WTC11 (cell line): ENCODE results near the gene ZFPM1. TPM values are rescaled to one million over a fixed set of nuclear protein-coding genes. Genes with fewer than 3 reads are reported as not detected.
A peak's percentile ranks its signal among the peaks of the same experiment; 100 is the strongest.

Experiments used
- ETV6 ChIP-seq: sonication (generic); formaldehyde crosslinking; IDR thresholded peaks from 2 replicates; pipeline ENCODE4 v1.8.1; 2022; ENCODE audit warnings: mild to moderate bottlenecking, missing genetic modification reagents
- FOXK1 ChIP-seq: sonication (generic); formaldehyde crosslinking; IDR thresholded peaks from 2 replicates; pipeline ENCODE4 v1.8.0; 2022; ENCODE audit warnings: mild to moderate bottlenecking, moderate library complexity, missing genetic modification reagents
- FOXP1 ChIP-seq: sonication (generic); formaldehyde crosslinking; IDR thresholded peaks from 2 replicates; pipeline ENCODE4 v1.8.0; 2022; ENCODE audit warnings: missing genetic modification reagents, mild to moderate bottlenecking, moderate library complexity, borderline replicate concordance
- IRF2 ChIP-seq: sonication (generic); formaldehyde crosslinking; IDR thresholded peaks from 2 replicates; pipeline ENCODE4 v1.8.0; 2022; ENCODE audit warnings: low read depth, missing genetic modification reagents, borderline replicate concordance
- NFYB ChIP-seq: sonication (generic); formaldehyde crosslinking; conservative IDR thresholded peaks from 2 replicates; pipeline ENCODE4 v1.8.0; 2022; ENCODE audit warnings: low read depth, missing genetic modification reagents
- NR1H2 ChIP-seq: sonication (generic); formaldehyde crosslinking; IDR thresholded peaks from 2 replicates; pipeline ENCODE4 v1.9.0; 2021; ENCODE audit warnings: mild to moderate bottlenecking, moderate library complexity, missing genetic modification reagents
- NR3C1 ChIP-seq: sonication (generic); formaldehyde crosslinking; conservative IDR thresholded peaks from 2 replicates; pipeline ENCODE4 v1.8.1; 2023; ENCODE audit warnings: low read depth, mild to moderate bottlenecking, missing genetic modification reagents
- OVOL2 ChIP-seq: fragments of 250-450 bp; sonication (Bioruptor Pico); IDR thresholded peaks from 2 replicates; pipeline ENCODE4 v1.9.0; 2021; ENCODE audit warnings: mild to moderate bottlenecking, borderline replicate concordance
- SMAD3 ChIP-seq: sonication (generic); formaldehyde crosslinking; IDR thresholded peaks from 2 replicates; pipeline ENCODE4 v1.8.0; 2022; ENCODE audit warnings: missing genetic modification reagents, mild to moderate bottlenecking, borderline replicate concordance
- SMAD4 ChIP-seq: sonication (generic); formaldehyde crosslinking; IDR thresholded peaks from 2 replicates; pipeline ENCODE4 v1.8.0; 2022; ENCODE audit warnings: mild to moderate bottlenecking, missing genetic modification reagents
- TEAD4 ChIP-seq: sonication (generic); formaldehyde crosslinking; IDR thresholded peaks from 2 replicates; pipeline ENCODE4 v1.8.0; 2022; ENCODE audit warnings: mild to moderate bottlenecking, missing genetic modification reagents
- ZBTB21 ChIP-seq: sonication (generic); formaldehyde crosslinking; IDR thresholded peaks from 2 replicates; pipeline ENCODE4 v1.8.1; 2023; ENCODE audit warnings: mild to moderate bottlenecking, missing genetic modification reagents, borderline replicate concordance
- ZNF121 ChIP-seq: sonication (generic); formaldehyde crosslinking; IDR thresholded peaks from 2 replicates; pipeline ENCODE4 v1.8.0; 2023; ENCODE audit warnings: missing genetic modification reagents
- ZNF219 ChIP-seq: sonication (generic); formaldehyde crosslinking; IDR thresholded peaks from 2 replicates; pipeline ENCODE4 v1.8.0; 2023; ENCODE audit warnings: missing genetic modification reagents, mild to moderate bottlenecking, borderline replicate concordance
- ZNF263 ChIP-seq: sonication (generic); formaldehyde crosslinking; IDR thresholded peaks from 2 replicates; pipeline ENCODE4 v1.8.1; 2022; ENCODE audit warnings: low read depth, mild to moderate bottlenecking, moderate library complexity, missing genetic modification reagents
- ZNF317 ChIP-seq: sonication (generic); formaldehyde crosslinking; IDR thresholded peaks from 2 replicates; pipeline ENCODE4 v1.8.1; 2023; ENCODE audit warnings: low read depth, mild to moderate bottlenecking, moderate library complexity, missing genetic modification reagents, borderline replicate concordance
- ZNF396 ChIP-seq: fragments of 250-450 bp; sonication (Bioruptor Pico); IDR thresholded peaks from 2 replicates; pipeline ENCODE4 v1.8.0; 2021; ENCODE audit warnings: mild to moderate bottlenecking, moderate library complexity, borderline replicate concordance
- total RNA-seq: library from RNA; stranded (reverse); gene quantifications from 3 replicates; pipeline ENCODE4 v1.2.3, GENCODE V29; 2021
- TF ChIP-seq, protein P1 (sequence below): fragments of 200-600 bp; IDR thresholded peaks from 2 replicates; pipeline ENCODE4 v1.8.0; 2022; ENCODE audit warnings: antibody characterized with exemption
- TF ChIP-seq, protein P2 (sequence below): sonication (generic); formaldehyde crosslinking; IDR thresholded peaks from 2 replicates; pipeline ENCODE4 v1.8.1; 2022; ENCODE audit warnings: mild to moderate bottlenecking, moderate library complexity, missing genetic modification reagents
- TF ChIP-seq, protein P3 (sequence below): fragments of 250-450 bp; sonication (Bioruptor Pico); conservative IDR thresholded peaks from 2 replicates; pipeline ENCODE4 v1.9.0; 2021; ENCODE audit warnings: mild to moderate bottlenecking
- TF ChIP-seq, protein P4 (sequence below): sonication (generic); formaldehyde crosslinking; IDR thresholded peaks from 2 replicates; pipeline ENCODE4 v1.8.0; 2022; ENCODE audit warnings: mild to moderate bottlenecking, missing genetic modification reagents
- TF ChIP-seq, protein P5 (sequence below): sonication (generic); formaldehyde crosslinking; IDR thresholded peaks from 2 replicates; pipeline ENCODE4 v1.8.0; 2023; ENCODE audit warnings: missing genetic modification reagents
- TF ChIP-seq, protein P6 (sequence below): fragments of 250-450 bp; sonication (Bioruptor Pico); IDR thresholded peaks from 2 replicates; pipeline ENCODE4 v1.9.0; 2021; ENCODE audit warnings: mild to moderate bottlenecking, borderline replicate concordance
- TF ChIP-seq, protein P7 (sequence below): fragments of 250-450 bp; sonication (Bioruptor Pico); IDR thresholded peaks from 2 replicates; pipeline ENCODE4 v1.8.0; 2021; ENCODE audit warnings: mild to moderate bottlenecking
- TF ChIP-seq, protein P8 (sequence below): sonication (generic); formaldehyde crosslinking; IDR thresholded peaks from 2 replicates; pipeline ENCODE4 v1.8.1; 2022; ENCODE audit warnings: low read depth, mild to moderate bottlenecking, moderate library complexity, missing genetic modification reagents, borderline replicate concordance

The ZFPM1 gene
- total RNA-seq, 1 experiment from 2014 or later = 9.3 TPM

DNA sequence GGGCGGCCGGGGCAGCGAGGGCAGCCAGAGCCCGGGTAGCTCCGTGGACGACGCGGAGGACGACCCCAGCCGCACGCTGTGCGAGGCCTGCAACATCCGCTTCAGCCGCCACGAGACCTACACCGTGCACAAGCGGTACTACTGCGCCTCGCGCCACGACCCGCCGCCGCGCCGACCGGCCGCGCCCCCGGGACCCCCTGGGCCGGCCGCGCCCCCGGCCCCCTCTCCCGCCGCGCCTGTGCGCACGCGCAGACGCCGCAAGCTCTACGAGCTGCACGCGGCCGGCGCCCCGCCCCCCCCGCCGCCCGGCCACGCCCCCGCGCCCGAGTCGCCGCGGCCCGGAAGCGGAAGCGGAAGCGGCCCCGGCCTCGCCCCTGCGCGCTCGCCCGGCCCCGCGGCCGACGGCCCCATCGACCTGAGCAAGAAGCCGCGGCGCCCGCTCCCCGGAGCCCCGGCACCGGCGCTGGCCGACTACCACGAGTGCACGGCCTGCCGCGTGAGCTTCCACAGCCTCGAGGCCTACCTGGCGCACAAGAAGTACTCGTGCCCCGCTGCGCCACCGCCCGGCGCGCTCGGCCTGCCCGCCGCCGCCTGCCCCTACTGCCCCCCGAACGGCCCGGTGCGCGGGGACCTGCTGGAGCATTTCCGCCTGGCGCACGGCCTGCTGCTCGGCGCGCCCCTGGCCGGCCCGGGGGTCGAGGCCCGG, 81.0 kb downstream of the ZFPM1 start (continued):
- no peak for TF ChIP-seq OVOL2 (CRISPR knock-in tag)
- TF ChIP-seq, protein P1, sequence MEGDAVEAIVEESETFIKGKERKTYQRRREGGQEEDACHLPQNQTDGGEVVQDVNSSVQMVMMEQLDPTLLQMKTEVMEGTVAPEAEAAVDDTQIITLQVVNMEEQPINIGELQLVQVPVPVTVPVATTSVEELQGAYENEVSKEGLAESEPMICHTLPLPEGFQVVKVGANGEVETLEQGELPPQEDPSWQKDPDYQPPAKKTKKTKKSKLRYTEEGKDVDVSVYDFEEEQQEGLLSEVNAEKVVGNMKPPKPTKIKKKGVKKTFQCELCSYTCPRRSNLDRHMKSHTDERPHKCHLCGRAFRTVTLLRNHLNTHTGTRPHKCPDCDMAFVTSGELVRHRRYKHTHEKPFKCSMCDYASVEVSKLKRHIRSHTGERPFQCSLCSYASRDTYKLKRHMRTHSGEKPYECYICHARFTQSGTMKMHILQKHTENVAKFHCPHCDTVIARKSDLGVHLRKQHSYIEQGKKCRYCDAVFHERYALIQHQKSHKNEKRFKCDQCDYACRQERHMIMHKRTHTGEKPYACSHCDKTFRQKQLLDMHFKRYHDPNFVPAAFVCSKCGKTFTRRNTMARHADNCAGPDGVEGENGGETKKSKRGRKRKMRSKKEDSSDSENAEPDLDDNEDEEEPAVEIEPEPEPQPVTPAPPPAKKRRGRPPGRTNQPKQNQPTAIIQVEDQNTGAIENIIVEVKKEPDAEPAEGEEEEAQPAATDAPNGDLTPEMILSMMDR = no peak
- TF ChIP-seq ETV6 = peak; percentile 78; the same call in 1 of the 2 replicates
- TF ChIP-seq NFYB (CRISPR knock-in tag) = 0 out of 2 replicates have a peak, but pooled peaks have one; percentile 8
- no peak for TF ChIP-seq SMAD4 (CRISPR knock-in tag)
- TF ChIP-seq, protein P2, sequence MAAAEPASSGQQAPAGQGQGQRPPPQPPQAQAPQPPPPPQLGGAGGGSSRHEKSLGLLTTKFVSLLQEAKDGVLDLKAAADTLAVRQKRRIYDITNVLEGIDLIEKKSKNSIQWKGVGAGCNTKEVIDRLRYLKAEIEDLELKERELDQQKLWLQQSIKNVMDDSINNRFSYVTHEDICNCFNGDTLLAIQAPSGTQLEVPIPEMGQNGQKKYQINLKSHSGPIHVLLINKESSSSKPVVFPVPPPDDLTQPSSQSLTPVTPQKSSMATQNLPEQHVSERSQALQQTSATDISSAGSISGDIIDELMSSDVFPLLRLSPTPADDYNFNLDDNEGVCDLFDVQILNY = peak; percentile 60; the same call in 1 of the 2 replicates
- TF ChIP-seq, protein P3, sequence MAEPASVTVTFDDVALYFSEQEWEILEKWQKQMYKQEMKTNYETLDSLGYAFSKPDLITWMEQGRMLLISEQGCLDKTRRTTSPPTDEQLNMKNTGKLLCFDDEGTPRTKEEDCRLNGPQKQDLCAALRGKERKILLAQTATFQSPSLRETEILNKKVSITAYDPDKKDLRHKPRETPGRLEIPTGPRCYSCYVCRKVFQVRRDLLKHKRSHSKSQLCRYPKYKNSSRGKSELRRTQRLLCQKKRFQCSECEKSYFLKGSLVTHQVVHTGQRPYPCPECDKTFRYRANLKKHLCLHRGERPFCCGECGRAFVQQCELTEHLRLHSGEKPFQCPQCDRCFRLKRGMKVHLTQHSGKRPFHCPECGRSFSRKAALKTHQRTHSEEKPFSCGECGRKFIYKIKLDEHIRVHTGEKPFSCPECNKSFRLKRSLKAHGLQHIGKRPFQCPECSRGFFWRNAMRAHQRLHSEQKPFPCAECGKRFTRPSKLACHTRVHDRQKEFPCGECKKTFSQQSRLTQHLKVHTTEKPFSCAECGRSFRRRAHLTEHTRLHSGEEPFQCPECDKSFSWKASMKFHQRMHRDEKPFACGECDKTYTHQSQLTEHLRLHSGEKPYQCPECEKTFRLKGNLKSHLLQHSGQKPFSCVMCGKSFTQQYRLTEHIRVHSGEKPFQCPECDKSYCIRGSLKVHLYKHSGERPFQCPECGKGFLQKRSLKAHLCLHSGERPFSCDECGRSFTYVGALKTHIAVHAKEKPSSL (CRISPR knock-in tag) = no peak
- peak; percentile 19; the same call in 1 of the 2 replicates for TF ChIP-seq NR3C1
- TF ChIP-seq, protein P4, sequence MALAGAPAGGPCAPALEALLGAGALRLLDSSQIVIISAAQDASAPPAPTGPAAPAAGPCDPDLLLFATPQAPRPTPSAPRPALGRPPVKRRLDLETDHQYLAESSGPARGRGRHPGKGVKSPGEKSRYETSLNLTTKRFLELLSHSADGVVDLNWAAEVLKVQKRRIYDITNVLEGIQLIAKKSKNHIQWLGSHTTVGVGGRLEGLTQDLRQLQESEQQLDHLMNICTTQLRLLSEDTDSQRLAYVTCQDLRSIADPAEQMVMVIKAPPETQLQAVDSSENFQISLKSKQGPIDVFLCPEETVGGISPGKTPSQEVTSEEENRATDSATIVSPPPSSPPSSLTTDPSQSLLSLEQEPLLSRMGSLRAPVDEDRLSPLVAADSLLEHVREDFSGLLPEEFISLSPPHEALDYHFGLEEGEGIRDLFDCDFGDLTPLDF (CRISPR knock-in tag) = no peak
- TF ChIP-seq ZBTB21 = no peak
- no peak for TF ChIP-seq ZNF396 (CRISPR knock-in tag)
- TF ChIP-seq, protein P5, sequence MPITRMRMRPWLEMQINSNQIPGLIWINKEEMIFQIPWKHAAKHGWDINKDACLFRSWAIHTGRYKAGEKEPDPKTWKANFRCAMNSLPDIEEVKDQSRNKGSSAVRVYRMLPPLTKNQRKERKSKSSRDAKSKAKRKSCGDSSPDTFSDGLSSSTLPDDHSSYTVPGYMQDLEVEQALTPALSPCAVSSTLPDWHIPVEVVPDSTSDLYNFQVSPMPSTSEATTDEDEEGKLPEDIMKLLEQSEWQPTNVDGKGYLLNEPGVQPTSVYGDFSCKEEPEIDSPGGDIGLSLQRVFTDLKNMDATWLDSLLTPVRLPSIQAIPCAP (CRISPR knock-in tag) = 0 out of 2 replicates have a peak, but pooled peaks have one; percentile 20
- TF ChIP-seq SMAD3 (CRISPR knock-in tag) = no peak
- no peak for TF ChIP-seq NR1H2 (CRISPR knock-in tag)
- TF ChIP-seq, protein P6, sequence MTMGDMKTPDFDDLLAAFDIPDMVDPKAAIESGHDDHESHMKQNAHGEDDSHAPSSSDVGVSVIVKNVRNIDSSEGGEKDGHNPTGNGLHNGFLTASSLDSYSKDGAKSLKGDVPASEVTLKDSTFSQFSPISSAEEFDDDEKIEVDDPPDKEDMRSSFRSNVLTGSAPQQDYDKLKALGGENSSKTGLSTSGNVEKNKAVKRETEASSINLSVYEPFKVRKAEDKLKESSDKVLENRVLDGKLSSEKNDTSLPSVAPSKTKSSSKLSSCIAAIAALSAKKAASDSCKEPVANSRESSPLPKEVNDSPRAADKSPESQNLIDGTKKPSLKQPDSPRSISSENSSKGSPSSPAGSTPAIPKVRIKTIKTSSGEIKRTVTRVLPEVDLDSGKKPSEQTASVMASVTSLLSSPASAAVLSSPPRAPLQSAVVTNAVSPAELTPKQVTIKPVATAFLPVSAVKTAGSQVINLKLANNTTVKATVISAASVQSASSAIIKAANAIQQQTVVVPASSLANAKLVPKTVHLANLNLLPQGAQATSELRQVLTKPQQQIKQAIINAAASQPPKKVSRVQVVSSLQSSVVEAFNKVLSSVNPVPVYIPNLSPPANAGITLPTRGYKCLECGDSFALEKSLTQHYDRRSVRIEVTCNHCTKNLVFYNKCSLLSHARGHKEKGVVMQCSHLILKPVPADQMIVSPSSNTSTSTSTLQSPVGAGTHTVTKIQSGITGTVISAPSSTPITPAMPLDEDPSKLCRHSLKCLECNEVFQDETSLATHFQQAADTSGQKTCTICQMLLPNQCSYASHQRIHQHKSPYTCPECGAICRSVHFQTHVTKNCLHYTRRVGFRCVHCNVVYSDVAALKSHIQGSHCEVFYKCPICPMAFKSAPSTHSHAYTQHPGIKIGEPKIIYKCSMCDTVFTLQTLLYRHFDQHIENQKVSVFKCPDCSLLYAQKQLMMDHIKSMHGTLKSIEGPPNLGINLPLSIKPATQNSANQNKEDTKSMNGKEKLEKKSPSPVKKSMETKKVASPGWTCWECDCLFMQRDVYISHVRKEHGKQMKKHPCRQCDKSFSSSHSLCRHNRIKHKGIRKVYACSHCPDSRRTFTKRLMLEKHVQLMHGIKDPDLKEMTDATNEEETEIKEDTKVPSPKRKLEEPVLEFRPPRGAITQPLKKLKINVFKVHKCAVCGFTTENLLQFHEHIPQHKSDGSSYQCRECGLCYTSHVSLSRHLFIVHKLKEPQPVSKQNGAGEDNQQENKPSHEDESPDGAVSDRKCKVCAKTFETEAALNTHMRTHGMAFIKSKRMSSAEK (CRISPR knock-in tag) = no peak
- TF ChIP-seq TEAD4 (CRISPR knock-in tag) = no peak
- no peak for TF ChIP-seq ZNF121 (CRISPR knock-in tag)
- no peak for TF ChIP-seq ZNF317 (CRISPR knock-in tag)
- TF ChIP-seq, protein P7, sequence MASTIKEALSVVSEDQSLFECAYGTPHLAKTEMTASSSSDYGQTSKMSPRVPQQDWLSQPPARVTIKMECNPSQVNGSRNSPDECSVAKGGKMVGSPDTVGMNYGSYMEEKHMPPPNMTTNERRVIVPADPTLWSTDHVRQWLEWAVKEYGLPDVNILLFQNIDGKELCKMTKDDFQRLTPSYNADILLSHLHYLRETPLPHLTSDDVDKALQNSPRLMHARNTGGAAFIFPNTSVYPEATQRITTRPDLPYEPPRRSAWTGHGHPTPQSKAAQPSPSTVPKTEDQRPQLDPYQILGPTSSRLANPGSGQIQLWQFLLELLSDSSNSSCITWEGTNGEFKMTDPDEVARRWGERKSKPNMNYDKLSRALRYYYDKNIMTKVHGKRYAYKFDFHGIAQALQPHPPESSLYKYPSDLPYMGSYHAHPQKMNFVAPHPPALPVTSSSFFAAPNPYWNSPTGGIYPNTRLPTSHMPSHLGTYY (CRISPR knock-in tag) = no peak
- TF ChIP-seq, protein P8, sequence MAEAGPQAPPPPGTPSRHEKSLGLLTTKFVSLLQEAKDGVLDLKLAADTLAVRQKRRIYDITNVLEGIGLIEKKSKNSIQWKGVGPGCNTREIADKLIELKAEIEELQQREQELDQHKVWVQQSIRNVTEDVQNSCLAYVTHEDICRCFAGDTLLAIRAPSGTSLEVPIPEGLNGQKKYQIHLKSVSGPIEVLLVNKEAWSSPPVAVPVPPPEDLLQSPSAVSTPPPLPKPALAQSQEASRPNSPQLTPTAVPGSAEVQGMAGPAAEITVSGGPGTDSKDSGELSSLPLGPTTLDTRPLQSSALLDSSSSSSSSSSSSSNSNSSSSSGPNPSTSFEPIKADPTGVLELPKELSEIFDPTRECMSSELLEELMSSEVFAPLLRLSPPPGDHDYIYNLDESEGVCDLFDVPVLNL (CRISPR knock-in tag) = no peak
- TF ChIP-seq ZNF263 = no peak
- TF ChIP-seq FOXK1 = 0 out of 2 replicates have a peak, but pooled peaks have one; percentile 27
- peak; percentile 70; the same call in 1 of the 2 replicates for TF ChIP-seq FOXP1
- no peak for TF ChIP-seq ZNF219 (CRISPR knock-in tag)
- TF ChIP-seq IRF2 (CRISPR knock-in tag) = no peak
